Fibroblast of the aortic adventitia (primary cell): Measurements from ENCODE around the gene VAV2. TPM values are rescaled to one million over a fixed set of nuclear protein-coding genes. Genes with fewer than 3 reads are reported as not detected.

Source experiments
- DNase-seq: peaks from one replicate; pipeline ENCODE4 v3.0.0-alpha.2; 2010; ENCODE audit warnings: low read depth
- H3K4me3 ChIP-seq: 2 replicates; pipeline ENCODE4 v1.5.1; 2011; ENCODE audit warnings: low read depth, mild to moderate bottlenecking, control low read depth, low read length, moderate library complexity
- total RNA-seq: library from RNA; depleted of rRNA; stranded (reverse); fragments of >200 nt; gene quantifications from 2 replicates; pipeline ENCODE4 v1.2.3, GENCODE V29; 2012; ENCODE audit warnings: low replicate concordance
- TF ChIP-seq, protein P1 (sequence below): IDR thresholded peaks from 2 replicates; pipeline ENCODE4 v1.5.1; 2011; ENCODE audit warnings: mild to moderate bottlenecking, low read length, control low read depth, inconsistent platforms; ENCODE audit not compliant: insufficient read depth

The VAV2 gene
- total RNA-seq, 1 donor: 10.9 TPM

DNA sequence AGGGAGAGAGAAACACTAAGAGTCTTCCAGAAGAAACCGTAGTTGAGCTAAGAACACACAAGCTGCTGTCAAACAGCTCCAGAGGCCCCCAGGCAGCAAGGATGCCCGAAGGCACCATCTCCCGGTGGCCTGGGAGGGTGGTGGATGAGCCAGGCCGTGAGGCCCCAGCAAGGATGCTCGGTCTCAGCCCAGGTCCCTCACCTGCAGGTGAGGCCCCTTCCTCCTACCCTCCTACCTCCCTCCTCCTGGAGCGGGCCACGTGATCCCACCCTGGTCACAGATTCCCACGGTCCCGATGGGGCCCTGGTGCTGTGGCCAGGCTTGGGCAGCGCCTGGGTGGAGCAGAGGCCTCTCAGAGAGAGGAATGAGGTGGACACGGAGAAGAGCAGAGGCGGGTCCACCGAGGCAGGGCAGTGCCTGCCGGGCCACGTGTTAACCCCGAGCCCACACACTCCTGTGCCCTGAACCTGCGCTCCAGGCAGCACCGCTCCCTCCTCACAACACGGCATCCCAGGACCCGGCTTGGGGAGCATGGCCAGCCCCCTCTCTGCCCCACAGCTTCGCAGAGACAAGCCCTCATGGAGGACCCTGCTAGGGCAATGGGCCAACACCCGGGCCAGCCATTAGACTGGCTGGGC is 158.6 kb downstream of the VAV2 start:
- DNase-seq: no peak
- TF ChIP-seq, protein P1, sequence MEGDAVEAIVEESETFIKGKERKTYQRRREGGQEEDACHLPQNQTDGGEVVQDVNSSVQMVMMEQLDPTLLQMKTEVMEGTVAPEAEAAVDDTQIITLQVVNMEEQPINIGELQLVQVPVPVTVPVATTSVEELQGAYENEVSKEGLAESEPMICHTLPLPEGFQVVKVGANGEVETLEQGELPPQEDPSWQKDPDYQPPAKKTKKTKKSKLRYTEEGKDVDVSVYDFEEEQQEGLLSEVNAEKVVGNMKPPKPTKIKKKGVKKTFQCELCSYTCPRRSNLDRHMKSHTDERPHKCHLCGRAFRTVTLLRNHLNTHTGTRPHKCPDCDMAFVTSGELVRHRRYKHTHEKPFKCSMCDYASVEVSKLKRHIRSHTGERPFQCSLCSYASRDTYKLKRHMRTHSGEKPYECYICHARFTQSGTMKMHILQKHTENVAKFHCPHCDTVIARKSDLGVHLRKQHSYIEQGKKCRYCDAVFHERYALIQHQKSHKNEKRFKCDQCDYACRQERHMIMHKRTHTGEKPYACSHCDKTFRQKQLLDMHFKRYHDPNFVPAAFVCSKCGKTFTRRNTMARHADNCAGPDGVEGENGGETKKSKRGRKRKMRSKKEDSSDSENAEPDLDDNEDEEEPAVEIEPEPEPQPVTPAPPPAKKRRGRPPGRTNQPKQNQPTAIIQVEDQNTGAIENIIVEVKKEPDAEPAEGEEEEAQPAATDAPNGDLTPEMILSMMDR: no peak

DNA sequence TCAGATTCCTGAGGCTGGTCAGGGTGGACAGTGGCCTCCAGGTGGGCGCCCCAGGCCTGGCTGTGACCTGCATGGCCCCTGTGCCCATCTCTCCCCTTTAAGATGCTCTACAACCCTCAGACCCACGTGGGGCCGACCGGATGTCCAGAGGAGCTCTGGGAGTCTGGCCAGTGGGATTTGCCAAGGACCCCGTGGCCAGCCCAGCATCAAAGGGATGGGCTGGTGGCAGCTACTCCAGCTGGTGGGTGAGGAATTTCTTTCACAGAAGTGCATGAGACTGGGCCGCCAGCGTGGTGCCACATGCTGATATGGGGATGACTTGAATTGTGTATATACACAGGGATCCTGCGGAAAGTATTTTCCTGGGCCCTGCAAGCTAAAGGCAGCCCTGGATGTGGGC is 159.2 kb downstream of the VAV2 start:
- TF ChIP-seq, protein P1: no peak
- no peak for DNase-seq
- H3K4me3 ChIP-seq: no peak overlapping the region

More for the DNA sequence above, 158.6 kb downstream of the VAV2 start:
- no peak overlapping the region for H3K4me3 ChIP-seq

DNA sequence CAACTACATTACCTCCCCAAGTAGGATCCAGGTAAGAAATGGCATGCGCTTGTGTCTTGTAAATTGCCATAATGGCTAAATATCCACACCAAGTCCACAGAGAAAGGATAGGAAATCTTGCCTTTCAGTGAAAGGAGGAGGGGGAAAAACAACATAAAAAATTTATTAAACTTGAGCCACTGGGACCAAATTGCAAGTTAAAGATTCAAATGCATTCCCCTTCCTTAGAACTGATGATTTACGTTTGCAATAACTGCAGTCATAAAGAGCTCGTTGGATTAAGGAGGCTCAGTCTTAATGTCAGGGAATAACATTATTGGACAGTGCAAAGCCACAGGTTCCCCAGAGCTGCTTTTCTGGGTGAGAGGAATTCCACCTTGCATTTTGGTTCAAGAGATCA is 161.4 kb downstream of the VAV2 start:
- TF ChIP-seq, protein P1: no peak
- DNase-seq: no peak
- no peak overlapping the region for H3K4me3 ChIP-seq

DNA sequence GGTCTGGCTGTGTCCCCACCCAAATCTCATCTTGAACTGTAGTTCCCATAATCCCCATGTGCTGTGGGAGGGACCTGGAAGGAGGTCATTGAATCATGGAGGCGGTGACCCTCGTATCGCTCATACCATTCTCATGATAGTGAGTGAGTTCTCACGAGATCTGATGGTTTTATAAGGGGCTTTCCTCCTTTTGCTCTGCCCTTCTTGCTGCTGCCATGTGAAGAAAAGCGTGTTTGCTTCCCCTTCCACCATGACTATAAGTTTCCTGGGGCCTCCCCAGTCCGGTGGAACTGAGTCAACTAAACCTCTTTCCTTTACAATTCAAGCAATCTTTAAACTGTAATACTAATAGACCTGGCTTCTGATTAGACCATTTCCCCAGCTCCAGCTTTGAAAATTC is 161.8 kb downstream of the VAV2 start:
- TF ChIP-seq, protein P1: no peak
- DNase-seq: no peak
- H3K4me3 ChIP-seq: no peak overlapping the region

DNA sequence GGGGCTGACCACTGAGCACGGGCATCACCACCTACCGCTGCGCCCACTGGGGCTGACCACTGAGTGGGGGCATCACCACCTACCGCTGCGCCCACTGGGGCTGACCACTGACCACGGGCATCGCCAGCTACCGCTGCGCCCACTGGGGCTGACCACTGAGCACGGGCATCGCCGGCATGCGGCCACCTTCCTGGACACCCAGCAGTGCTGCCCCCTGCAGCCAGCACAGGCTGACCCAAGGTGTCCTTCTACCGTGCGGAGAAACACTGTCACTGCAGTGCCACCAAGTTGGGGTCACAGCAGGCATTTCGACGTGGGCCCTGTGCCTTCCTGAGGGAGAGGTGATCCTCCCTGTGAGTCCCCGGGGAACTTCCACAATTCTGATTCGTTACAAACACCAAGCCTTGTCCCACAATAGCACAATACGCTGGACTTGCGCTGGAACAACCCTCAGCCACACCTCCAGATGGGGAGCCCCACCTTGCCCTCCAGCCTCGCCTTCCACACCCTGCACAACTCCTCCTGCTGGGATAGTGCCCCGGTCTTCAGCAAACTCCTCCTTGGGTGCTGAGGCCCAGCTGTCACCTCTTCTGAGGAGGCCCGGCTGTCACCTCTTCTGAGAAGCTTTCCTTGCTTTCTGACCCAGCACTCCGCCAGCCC is 163.7 kb downstream of the VAV2 start:
- no peak for DNase-seq
- TF ChIP-seq, protein P1: no peak
- H3K4me3 ChIP-seq: no peak overlapping the region

DNA sequence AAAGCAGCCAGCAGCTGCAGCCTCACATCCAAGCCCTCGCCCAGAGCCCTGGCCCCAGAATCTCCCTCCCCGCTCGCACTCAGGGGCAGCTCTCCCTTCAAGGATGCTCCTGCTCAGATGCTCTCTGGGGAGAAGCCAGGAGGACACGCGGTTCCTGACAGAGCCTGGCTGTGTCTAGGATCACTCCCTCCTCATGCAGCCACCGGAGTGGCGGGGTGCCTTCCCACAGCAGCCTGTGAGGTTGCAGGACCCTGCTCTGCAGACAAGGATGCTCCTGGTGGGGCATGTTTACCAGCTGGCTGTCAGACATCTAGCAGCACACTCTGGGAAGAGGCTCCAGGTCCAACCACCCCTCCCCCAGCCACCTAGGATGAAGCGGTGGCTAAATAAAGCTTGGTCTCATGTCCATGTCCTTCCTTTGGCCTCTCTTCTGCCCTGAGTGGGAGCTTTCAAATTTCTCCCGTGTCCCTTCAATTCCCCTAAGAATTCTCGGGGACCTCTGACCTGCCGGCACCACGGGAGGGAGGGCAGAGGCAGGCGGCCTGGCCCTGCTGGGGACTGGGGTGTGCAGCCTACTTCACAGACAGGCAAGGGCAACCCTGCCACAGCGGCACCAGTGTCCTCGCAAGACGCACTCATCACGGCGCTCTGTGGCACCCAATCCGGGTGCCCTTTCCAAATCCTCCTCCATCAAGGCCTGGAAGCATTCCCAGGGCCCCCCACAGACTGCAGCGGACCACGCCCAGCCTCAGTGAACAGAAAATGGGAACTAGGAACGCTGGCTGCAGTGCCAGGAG is 165.6 kb downstream of the VAV2 start:
- no peak for DNase-seq
- H3K4me3 ChIP-seq: no peak overlapping the region
- TF ChIP-seq, protein P1: no peak
